H1 (cell line): ENCODE measurements around the gene XPO5.

Experiments used
- POLR2A ChIP-seq, 2 experiments: IDR thresholded peaks; 1 replicate in 1 of 2; 2 replicates in 1 of 2; pipeline ENCODE4 v1.6.1; 2011; ENCODE audit warnings: low read depth in 2 of 2, low read length in 2 of 2, mild to moderate bottlenecking in 2 of 2; ENCODE audit errors: control extremely low read depth in 1 of 2
- SUZ12 ChIP-seq: fragments of 200-600 bp; sonication (generic); IDR thresholded peaks from 2 replicates; pipeline ENCODE4 v1.6.1; 2012; ENCODE audit warnings: mild to moderate bottlenecking, inconsistent platforms, low read length, moderate library complexity, mixed read lengths
- YY1 ChIP-seq: IDR thresholded peaks from 2 replicates; pipeline ENCODE4 v1.6.1; 2011; ENCODE audit warnings: low read depth, mild to moderate bottlenecking, low read length
- TF ChIP-seq, protein P1 (sequence below): IDR thresholded peaks from 2 replicates; pipeline ENCODE4 v1.6.1; 2012; ENCODE audit warnings: inconsistent platforms
- TF ChIP-seq, protein P2 (sequence below), 3 experiments: IDR thresholded peaks; 1 replicate in 2 of 3; 2 replicates in 1 of 3; pipeline versions ENCODE4 v1.5.1 to v1.6.1; 2011; ENCODE audit warnings: low read length in 3 of 3, mild to moderate bottlenecking in 3 of 3, inconsistent platforms in 2 of 3, low read depth in 1 of 3, moderate library complexity in 1 of 3; ENCODE audit not compliant: insufficient read depth in 1 of 3; ENCODE audit errors: control extremely low read depth in 1 of 3

DNA sequence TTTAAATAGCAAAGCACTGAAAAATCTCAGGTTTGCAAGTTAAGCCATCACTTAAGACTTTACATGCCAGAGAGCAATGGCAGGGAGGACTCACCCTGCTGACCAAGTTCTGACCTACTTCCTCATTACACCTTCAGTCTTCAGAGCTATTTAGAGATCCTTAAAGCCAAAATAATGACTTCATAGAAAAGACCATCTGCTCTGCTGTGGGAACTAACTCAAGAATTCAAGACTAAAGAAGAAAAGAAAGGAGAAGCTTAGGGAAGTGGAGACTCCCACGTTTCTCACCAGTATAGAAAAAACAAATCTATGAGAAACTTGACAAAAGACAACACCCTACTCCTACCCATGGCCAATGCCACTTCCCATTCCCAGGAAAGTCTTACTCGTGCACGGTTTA, 28.6 kb downstream of the XPO5 start:
- TF ChIP-seq YY1 = no peak
- TF ChIP-seq, protein P1, sequence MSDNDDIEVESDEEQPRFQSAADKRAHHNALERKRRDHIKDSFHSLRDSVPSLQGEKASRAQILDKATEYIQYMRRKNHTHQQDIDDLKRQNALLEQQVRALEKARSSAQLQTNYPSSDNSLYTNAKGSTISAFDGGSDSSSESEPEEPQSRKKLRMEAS = no peak
- TF ChIP-seq, protein P2, sequence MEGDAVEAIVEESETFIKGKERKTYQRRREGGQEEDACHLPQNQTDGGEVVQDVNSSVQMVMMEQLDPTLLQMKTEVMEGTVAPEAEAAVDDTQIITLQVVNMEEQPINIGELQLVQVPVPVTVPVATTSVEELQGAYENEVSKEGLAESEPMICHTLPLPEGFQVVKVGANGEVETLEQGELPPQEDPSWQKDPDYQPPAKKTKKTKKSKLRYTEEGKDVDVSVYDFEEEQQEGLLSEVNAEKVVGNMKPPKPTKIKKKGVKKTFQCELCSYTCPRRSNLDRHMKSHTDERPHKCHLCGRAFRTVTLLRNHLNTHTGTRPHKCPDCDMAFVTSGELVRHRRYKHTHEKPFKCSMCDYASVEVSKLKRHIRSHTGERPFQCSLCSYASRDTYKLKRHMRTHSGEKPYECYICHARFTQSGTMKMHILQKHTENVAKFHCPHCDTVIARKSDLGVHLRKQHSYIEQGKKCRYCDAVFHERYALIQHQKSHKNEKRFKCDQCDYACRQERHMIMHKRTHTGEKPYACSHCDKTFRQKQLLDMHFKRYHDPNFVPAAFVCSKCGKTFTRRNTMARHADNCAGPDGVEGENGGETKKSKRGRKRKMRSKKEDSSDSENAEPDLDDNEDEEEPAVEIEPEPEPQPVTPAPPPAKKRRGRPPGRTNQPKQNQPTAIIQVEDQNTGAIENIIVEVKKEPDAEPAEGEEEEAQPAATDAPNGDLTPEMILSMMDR (IDR thresholded peaks at IDR 0.05; ENCODE audit: control extremely low read depth in 1 of 3, insufficient read depth in 1 of 3, low read depth in 1 of 3, low read length in 3 of 3) = no peak
- no peak for TF ChIP-seq POLR2A (IDR thresholded peaks at IDR 0.05; ENCODE audit: control extremely low read depth in 1 of 2, low read depth in 2 of 2, low read length in 2 of 2)
- TF ChIP-seq SUZ12 = no peak
